Measurements from ENCODE around the gene FHIP1B.
"Not testable (repeated sequence)": the region's sequence is repeated elsewhere in the genome, so short reads cannot be mapped to it uniquely, and the experiment has no call there.

FHIP1B gene

DNA sequence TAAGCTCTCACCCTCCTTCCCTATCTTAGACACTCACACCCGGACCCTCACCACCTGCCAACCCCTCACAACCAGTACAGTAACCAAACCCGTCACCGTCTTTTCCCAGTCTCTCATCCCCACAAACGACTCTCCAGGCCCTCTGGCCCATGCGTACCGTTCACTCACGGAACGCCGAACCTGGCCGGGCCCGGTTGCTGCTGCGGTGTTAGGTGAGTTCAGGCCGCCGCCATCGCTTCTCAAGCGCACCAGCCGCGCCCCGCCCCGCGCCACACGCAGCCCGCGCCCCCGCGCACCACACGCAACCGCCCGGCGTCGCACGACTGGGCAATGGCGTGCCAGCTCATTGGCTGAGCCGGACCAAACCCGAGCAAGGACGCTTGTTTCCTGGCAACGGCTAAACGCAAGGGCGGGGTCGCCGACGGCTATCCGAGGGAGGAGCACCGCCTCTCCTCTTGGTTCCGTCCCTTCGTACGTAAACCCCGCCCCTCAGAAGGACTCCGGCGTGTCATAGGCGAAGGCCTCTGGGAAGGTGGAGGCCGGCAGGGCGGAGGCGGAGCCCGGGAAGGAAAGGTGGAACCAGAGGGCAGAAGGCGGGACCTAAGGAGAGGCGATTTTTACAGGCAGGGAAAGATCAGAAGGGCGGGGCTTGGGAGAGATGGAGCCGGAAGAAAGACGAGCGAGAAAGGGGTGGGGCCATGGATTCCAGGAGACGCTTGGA lies at the start of gene FHIP1B:
Gene FHIP1B (minus strand): TSS at position 250 of the 721 bp plus-strand sequence. CDS start 10,120 bp downstream, outside the sequence.
- Histone ChIP-seq H3K4me3 (ENCODE audit: low read depth, low read length) (peak within 1 kb of the TSS; percentile 73), H3K27ac (peak within 1 kb of the TSS; percentile 68), H3K79me2 (peaks cover 9% of the 10 kb centered on the region), H3K27me3 (ENCODE audit: control insufficient read depth, insufficient read depth, low read length) (no peaks in the 10 kb centered on the region), H3K4me1 (no peaks in the 10 kb centered on the region), H3K9ac (no peak within 1 kb of the TSS), H3K4me2 (ENCODE audit: low read length) (peak within 1 kb of the TSS; percentile 73), H3K36me3 (ENCODE audit: control insufficient read depth, insufficient read depth, low read length) (no peaks in the 10 kb centered on the region), H3K9me3 (ENCODE audit: control insufficient read depth, low read length) (no peaks in the 10 kb centered on the region), H2AFZ (peak within 1 kb of the TSS; percentile 81)
- TF ChIP-seq, protein P1, sequence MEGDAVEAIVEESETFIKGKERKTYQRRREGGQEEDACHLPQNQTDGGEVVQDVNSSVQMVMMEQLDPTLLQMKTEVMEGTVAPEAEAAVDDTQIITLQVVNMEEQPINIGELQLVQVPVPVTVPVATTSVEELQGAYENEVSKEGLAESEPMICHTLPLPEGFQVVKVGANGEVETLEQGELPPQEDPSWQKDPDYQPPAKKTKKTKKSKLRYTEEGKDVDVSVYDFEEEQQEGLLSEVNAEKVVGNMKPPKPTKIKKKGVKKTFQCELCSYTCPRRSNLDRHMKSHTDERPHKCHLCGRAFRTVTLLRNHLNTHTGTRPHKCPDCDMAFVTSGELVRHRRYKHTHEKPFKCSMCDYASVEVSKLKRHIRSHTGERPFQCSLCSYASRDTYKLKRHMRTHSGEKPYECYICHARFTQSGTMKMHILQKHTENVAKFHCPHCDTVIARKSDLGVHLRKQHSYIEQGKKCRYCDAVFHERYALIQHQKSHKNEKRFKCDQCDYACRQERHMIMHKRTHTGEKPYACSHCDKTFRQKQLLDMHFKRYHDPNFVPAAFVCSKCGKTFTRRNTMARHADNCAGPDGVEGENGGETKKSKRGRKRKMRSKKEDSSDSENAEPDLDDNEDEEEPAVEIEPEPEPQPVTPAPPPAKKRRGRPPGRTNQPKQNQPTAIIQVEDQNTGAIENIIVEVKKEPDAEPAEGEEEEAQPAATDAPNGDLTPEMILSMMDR (IDR thresholded peaks at IDR 0.05): no peak

DNA sequence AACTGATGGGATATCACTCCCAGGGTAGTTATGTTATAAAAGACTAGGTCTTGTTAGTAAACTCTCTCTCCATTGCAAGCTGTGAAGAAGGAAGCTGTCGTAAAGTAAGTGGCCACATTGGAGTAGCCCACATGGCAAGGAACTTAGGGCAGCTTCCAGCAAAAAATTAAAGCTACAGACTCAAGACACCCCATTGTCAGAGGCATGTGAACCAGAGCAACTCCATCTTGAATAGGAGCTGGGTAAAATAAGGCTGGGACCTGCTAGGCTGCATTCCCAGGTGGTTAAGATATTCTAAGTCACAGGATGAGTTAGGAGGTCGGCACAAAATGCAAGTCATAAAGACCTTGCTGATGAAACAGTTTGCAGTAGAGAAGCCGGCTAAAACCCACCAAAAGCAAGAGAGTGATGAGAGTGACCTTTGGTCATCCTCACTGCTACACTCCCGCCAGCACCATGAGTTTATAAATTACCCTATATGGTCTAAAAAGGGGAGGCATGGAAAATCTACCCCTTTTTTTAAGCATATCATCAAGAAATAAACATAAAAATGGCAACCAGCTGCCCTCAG lies 49.1 kb upstream of the FHIP1B start:
- Histone ChIP-seq H3K27ac (no peak overlapping the region), H3K9me3 (ENCODE audit: control insufficient read depth, low read length) (no peaks in the 10 kb centered on the region), H3K36me3 (ENCODE audit: control insufficient read depth, insufficient read depth, low read length) (no peaks in the 10 kb centered on the region), H3K79me2 (no peaks in the 10 kb centered on the region), H2AFZ (no peak overlapping the region), H3K4me2 (ENCODE audit: low read length) (no peak overlapping the region), H3K4me1 (no peaks in the 10 kb centered on the region), H3K9ac (no peak overlapping the region), H3K4me3 (ENCODE audit: low read depth, low read length) (no peak overlapping the region), H3K27me3 (ENCODE audit: control insufficient read depth, insufficient read depth, low read length) (no peaks in the 10 kb centered on the region)
- TF ChIP-seq, protein P1 (IDR thresholded peaks at IDR 0.05): no peak

DNA sequence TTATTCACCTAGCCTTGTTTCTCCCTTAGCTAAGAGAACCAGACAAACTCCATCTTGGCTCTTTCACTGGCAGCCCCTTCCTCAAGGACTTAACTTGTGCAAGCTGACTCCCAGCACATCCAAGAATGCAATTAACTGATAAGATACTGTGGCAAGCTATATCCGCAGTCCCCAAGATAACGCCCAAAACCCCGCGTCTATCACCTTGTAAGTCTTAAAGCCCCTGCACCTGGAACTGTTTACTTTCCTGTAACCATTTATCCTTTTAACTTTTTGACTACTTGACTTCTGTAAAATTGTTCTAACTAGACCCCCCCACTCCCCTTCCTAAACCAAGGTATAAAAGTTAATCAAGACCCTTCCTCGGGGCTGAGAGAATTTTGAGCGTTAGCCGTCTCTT lies 46.4 kb upstream of the FHIP1B start:
- not testable (repeated sequence) for H3K4me1 ChIP-seq; H3K27me3 ChIP-seq (ENCODE audit: control insufficient read depth, insufficient read depth, low read length); H3K9me3 ChIP-seq (ENCODE audit: control insufficient read depth, low read length); H3K4me2 ChIP-seq (ENCODE audit: low read length); H3K4me3 ChIP-seq (ENCODE audit: low read depth, low read length); H3K36me3 ChIP-seq (ENCODE audit: control insufficient read depth, insufficient read depth, low read length); H3K27ac ChIP-seq; H2AFZ ChIP-seq; H3K79me2 ChIP-seq; H3K9ac ChIP-seq

DNA sequence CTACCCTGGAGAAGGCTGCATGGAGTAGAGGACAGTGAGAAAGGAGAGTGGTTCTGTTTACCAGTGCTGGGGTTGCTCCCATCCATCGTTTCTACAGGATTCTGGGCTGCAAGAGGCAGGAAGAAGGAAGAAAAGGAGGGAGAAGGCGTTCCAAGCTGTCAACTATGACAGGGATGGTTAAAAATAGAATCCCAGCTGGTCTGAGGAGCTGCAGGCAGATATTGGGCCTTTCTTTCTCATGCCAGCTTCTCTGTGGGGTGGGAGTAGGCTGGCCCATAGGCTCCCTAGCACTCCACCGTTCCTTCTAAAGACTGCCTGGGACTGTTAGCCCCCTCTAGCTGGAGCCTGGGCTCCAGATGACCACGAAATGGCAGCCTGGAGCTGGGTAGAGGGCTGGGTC lies 38.8 kb upstream of the FHIP1B start:
- no peaks in the 10 kb centered on the region for H3K36me3 ChIP-seq (ENCODE audit: control insufficient read depth, insufficient read depth, low read length)
- no peaks in the 10 kb centered on the region for H3K9me3 ChIP-seq (ENCODE audit: control insufficient read depth, low read length)
- H3K27me3 ChIP-seq (ENCODE audit: control insufficient read depth, insufficient read depth, low read length): no peaks in the 10 kb centered on the region
- no peak overlapping the region for H3K27ac ChIP-seq
- no peaks in the 10 kb centered on the region for H3K4me1 ChIP-seq
- H3K4me2 ChIP-seq (ENCODE audit: low read length): no peak overlapping the region
- H2AFZ ChIP-seq: no peak overlapping the region
- TF ChIP-seq, protein P1 (IDR thresholded peaks at IDR 0.05): no peak
- H3K79me2 ChIP-seq: no peaks in the 10 kb centered on the region
- no peak overlapping the region for H3K4me3 ChIP-seq (ENCODE audit: low read depth, low read length)
- no peak overlapping the region for H3K9ac ChIP-seq

DNA sequence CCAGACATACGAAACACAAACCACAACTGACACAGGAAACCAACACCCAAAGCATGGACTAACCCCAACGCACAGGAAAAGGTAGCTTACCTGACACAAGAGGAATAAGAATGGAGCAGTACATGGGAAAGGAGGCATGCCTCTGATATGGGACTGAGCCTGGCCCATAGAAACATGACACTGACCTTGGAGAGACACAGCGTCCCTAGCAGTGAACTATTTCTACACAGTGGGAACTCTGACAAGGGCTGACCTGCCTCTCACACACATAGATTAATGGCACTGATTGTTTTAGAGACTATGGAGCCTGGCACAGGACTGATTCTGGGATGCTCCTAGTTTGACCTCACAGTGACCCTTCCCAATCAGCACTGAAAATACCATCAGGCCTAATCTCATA lies 37.2 kb upstream of the FHIP1B start:
- Histone ChIP-seq H3K9me3 (ENCODE audit: control insufficient read depth, low read length) (no peaks in the 10 kb centered on the region), H3K27me3 (ENCODE audit: control insufficient read depth, insufficient read depth, low read length) (no peaks in the 10 kb centered on the region), H3K4me3 (ENCODE audit: low read depth, low read length) (no peak overlapping the region), H3K4me1 (no peaks in the 10 kb centered on the region), H3K27ac (no peak overlapping the region), H3K9ac (no peak overlapping the region), H3K4me2 (ENCODE audit: low read length) (no peak overlapping the region), H3K79me2 (no peaks in the 10 kb centered on the region), H3K36me3 (ENCODE audit: control insufficient read depth, insufficient read depth, low read length) (no peaks in the 10 kb centered on the region), H2AFZ (no peak overlapping the region)
- TF ChIP-seq, protein P1 (IDR thresholded peaks at IDR 0.05): no peak

All from parathyroid adenoma (tissue), 2 donors.